GM18520 (cell line): Measurements from ENCODE around the gene WIPI1.
"Not testable (repeated sequence)": the region's sequence is repeated elsewhere in the genome, so short reads cannot be mapped to it uniquely, and the experiment has no call there.

Experiments used
- ATAC-seq: cut with Tn5 transposase; IDR thresholded peaks from one replicate; pipeline ENCODE4 v1.9.1; 2021; ENCODE audit not compliant: unreplicated experiment

The WIPI1 gene

DNA sequence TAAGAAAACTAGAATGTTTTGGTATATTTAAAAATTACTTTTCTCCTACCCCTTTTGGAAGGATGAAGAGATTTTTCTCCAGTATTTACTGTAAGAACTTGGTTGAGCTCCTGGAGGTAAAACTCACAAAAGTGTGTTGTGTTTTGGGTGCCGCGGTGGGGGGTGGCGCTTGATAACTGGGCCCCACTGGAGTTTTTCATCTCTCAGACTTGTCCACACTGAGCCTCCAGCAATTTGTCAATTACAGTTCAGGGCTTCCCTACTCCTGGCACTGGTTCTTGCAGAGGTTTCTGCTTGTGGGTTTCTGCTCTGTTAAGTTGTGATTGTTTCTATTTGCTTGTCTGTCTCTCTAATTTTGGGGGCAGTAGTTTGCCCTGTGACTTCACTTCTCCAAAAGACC, 40.0 kb downstream of the WIPI1 start:
- no peak for ATAC-seq

DNA sequence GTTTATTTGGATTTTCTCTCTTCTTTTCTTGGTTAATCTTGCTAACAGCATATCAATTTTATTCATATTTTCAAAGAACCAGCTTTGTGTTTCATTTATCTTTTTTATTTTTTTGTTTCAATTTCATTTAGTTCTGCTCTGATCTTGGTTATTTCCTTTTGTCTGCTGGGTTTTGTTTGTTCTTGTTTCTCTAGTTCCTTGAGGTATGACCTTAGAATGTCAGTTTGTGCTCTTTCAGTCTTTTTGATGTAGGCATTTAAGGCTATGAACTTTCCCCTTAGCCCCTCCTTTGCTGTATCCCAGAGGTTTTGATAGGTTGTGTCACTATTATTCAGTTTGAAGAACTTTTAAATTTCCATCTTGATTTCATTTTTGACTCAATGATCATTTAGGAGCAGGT, 42.4 kb downstream of the WIPI1 start:
- ATAC-seq = not testable (repeated sequence)

DNA sequence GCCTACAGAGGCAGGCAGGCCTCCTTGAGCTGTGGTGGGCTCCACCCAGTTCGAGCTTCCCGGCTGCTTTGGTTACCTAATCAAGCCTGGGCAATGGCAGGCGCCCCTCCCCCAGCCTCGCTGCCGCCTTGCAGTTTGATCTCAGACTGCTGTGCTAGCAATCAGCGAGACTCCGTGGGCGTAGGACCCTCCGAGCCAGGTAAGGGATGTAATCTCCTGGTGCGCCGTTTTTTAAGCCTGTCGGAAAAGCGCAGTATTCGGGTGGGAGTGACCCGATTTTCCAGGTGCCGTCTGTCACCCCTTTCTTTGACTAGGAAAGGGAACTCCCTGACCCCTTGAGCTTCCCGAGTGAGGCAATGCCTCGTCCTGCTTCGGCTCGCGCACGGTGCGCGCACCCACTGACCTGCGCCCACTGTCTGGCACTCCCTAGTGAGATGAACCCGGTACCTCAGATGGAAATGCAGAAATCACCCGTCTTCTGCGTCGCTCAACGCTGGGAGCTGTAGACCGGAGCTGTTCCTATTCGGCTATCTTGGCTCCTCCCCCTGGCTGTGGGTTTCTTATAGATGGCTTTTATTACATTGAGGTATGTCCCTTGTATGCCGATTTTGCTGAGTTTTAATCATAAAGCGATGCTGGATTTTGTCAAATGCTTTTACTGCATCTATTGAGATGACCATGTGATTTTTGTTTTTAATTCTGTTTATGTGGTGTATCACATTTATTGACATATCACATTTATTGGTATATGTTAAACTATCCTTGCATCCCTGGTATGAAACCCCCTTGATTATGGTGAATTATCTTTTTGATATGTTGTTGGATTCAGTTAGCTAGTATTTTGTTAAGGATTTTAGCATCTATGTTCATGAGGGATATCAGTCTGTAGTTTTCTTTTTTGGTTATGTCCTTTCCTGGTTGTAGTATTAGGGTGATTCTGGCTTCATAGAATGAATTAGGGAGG, 43.4 kb downstream of the WIPI1 start:
- not testable (repeated sequence) for ATAC-seq

DNA sequence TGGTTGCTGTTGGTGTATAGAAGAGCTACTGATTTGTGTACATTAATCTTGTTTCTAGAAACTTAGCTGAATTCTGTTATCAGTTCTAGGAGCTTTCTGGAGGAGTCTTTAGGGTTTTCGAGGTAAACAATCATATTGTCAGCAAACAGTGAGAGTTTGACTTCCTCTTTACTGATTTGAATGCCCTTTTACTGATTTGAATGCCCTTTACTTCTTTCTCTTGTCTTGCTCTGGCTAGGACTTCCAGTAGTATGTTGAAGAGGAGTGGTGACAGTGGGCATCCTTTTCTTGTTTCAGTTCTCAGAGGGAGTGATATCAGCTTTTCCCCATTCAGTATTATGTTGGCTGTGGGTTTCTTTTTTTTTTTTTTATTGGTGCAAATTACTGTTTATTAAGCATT, 49.6 kb downstream of the WIPI1 start:
- not testable (repeated sequence) for ATAC-seq

DNA sequence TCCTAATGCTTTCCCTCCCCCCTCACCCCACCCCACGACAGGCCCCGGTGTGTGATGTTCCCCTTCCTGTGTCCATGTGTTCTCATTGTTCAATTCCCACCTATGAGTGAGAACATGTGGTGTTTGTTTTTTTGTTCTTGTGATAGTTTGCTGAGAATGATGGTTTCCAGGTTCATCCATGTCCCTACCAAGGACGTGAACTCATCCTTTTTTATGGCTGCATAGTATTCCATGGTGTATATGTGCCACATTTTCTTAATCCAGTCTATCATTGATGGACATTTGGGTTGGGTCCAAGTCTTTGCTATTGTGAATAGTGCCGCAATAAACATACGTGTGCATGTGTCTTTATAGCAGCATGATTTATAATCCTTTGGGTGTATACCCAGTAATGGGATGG, 53.5 kb downstream of the WIPI1 start:
- not testable (repeated sequence) for ATAC-seq

DNA sequence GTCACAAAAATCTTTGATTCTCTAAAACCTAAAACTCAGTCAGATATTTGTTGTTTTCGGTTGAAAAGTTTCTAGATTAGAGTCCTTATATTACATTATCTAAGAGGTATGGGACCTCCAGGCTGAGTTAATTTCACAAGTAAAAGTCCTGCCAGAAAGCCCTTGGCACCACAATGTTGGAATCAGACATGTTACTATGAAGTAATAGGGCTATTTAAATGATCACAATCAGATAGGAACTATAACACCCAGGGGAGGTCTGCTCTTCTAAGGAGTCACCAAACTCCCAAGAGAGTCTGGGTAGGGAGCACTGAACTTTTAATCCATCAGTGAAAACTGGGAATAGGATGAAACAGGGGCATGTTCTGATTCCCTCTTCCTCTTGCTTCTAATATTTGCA, 54.2 kb downstream of the WIPI1 start:
- ATAC-seq = no peak

- no peak for ATAC-seq
Observed at GRCh38 chr17:68401288-68401687, 56.0 kb downstream of the WIPI1 start.

DNA sequence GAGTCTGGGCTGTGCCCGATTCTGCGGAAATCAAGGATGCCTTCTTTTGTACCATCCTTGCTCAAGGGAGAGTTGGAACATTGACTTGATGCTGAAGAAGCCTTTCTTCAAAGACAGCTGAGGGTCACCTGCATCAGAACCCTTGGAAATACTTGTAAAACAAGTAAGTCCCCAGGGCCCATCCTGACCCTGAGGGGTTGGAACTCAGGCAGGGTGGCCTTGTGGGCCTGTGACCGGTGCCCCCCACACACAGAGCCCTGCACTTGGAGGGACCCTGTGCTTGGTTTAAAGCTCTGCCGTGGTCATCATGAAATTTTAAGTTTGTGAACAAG, 56.9 kb downstream of the WIPI1 start:
- no peak for ATAC-seq

- no peak for ATAC-seq
Observed at GRCh38 chr17:68399638-68400403, 57.5 kb downstream of the WIPI1 start.

DNA sequence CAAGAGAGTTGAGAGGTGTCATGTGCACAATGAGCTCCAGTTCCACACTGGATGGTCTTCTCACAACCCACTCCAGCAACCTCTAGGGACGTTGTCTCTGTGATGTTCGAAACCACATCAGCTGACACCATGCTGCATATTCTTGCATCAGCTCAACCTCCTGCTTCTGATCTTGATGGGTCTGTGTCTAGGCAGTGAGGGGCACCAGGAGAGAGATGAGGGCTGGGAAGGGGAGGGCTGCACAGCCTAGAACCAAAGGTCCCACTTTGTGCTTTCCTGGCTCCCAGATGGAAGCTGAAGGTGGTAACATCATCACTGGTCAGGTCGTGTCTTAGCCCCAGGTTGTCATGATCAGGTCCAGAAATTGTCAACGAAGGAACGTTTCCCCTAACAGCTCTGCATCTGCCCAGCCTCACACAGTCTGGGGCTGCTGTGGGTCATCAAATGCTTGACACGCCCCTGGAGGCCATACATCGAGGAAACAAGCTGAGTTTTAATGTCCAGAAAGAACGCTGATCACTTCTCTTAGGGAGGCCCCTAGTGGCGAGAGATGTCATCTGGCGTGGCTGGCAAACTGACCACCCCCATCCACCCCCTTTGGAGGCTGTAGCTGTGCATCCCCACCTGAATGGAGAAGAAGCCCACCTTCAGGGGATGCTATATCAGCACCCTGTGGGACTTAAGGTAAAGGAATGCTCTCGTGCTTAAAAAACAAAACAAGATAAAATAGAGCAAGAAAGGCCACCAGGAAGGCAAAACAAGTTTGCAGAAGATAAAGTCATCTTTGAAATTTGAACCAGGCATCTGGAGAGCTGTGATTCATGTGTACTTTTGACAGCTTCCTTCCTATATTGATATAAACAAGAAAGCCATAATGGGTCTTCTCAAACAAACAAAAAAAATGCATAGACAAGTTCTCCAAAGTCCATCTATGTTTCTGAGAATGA, 58.3 kb downstream of the WIPI1 start:
- ATAC-seq = no peak

DNA sequence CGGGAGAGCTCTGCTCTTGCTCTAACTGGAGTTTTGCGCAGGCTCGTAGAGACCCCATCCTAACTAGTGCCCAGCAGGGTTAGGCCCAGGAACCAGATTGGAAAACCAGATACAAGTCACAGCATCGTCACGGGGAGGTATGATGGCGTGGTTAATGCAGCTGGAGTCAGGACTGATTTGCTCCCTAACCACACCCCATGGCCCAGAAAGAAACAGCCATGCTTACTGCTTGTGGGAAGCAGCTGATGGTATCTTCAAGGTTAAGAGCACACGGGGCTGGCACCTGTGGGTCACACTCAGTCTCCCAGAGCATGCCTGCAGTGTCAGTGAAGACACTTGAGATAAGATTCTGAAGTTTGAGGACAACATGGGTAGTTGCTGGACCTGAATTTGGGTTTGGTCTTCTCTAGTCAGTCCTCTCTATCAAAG, 60.2 kb downstream of the WIPI1 start:
- ATAC-seq = no peak

GRCh38 chr17:68396226-68397107, 60.8 kb downstream of the WIPI1 start:
- ATAC-seq = no peak

DNA sequence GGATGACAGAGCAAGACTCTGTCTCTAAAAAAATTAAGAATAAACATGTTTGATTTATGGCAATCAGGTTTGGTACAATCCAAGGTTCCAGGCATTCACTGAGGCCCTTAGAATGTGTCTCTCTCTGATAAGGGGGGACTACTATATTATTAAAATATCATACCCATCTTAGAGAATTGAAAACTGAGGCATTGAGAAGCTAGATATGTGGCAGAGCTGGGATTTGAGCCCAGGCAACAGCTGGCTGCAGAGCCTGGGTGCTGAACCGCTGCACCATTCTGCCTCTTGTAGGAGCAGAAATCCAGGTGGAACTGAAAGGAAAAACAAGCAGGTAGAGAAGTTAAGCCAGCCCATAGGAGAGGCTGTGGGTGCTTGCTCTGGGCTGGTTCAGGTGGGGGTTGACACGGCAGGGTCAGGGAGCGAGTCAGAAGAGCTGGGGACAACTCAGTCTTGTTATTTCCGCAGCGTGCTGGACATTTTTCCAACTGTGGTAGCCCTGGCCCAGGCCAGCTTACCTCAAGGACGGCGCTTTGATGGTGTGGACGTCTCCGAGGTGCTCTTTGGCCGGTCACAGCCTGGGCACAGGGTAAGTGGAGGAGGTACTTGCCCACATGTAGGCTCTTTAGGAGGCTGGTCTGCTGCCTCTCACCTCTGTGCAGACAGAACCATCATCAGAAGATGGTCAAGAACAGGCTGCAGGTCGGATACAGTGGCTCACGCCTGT, 62.5 kb downstream of the WIPI1 start:
- no peak for ATAC-seq

GRCh38 chr17:68391561-68392268, 65.6 kb downstream of the WIPI1 start:
- ATAC-seq = no peak

DNA sequence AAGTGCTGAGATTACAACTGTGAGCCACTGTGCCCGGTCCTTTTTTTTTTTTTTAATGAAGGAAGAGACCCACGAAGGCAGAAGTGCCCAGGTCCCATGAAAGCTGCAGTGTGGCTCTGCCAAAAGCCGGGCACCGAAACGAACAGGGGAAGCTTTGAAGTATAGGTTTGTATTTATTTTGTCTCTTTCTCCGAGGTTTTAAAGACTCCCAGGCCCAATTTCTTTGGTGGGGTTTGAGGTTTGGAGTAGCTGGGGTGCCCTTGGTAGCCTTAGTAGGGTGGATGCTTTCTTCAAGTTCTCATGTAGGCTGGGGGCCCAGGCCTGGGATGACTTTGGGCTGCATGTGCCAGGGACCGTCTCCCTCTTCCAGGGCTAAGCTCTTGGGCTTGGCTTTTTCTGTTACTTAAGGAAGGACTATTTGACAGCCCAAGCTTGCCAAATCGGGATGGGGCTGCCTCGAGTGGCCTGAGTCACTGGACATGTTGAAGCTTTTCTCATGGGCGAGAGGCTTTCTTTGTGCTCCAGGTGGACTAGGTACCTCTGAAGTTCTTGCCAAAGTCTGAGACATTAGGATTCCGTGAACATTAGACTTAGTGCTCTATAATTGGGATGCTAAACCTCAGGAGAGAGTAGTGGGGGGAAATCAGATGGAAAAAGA, 66.3 kb downstream of the WIPI1 start:
- no peak for ATAC-seq

DNA sequence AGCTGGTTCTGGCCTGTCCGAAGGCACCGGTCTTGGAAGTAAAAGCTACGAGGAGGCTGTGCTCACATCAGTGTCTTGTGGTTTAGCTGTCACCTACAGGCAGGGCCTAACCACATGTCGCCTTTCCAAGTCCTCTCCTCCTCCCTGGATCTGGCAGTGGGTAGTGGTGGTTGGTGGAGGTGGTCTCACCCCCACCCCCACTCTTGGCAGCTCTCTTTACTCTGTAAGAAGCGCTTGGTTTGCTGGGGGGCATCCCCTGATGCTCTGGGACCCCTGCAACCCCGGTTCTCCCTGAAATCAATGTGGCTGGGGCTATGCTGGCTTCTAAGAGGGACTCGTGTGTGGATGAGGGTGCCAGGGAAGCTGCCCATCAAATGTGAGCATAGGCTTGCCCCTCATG, 68.3 kb downstream of the WIPI1 start:
- no peak for ATAC-seq

GRCh38 chr17:68387435-68388218, 69.7 kb downstream of the WIPI1 start:
- no peak for ATAC-seq
